K562 (cell line): ENCODE data around the gene MAPK8IP2.

ENCODE experiments used
- CEBPB ChIP-seq: fragments of 450-650 bp; IDR thresholded peaks from 2 replicates; pipeline ENCODE4 v1.6.1; 2016; ENCODE audit warnings: missing genetic modification characterization, missing compliant biosample characterization
- EP300 ChIP-seq: IDR thresholded peaks from 2 replicates; pipeline ENCODE4 v1.6.1; 2012; ENCODE audit warnings: low read length, improper control_type of control experiment
- HMGN3 ChIP-seq: IDR thresholded peaks from 2 replicates; pipeline ENCODE4 v1.6.1; 2011; ENCODE audit warnings: borderline replicate concordance, low read depth, mild to moderate bottlenecking, mixed read lengths, low read length; ENCODE audit not compliant: insufficient read length; ENCODE audit errors: extremely low read depth
- POLR2A ChIP-seq: fragments of 450-650 bp; conservative IDR thresholded peaks from 2 replicates; pipeline ENCODE4 v1.6.1; 2016
- ZBTB34 ChIP-seq: fragments of 250-450 bp; sonication (Bioruptor Pico); IDR thresholded peaks from 2 replicates; pipeline ENCODE4 v1.8.0; 2021; ENCODE audit warnings: mild to moderate bottlenecking, moderate library complexity
- ZNF318 ChIP-seq, 2 experiments: fragments of 450-650 bp; IDR thresholded peaks; 2 replicates each; pipeline ENCODE4 v1.6.1; 2016; ENCODE audit warnings: mild to moderate bottlenecking in 2 of 2, borderline replicate concordance in 1 of 2, low read depth in 1 of 2, moderate library complexity in 1 of 2
- ZNF398 ChIP-seq: fragments of 250-450 bp; sonication (Bioruptor Pico); IDR thresholded peaks from 2 replicates; pipeline ENCODE4 v1.8.0; 2021; ENCODE audit warnings: moderate library complexity, mild to moderate bottlenecking, inconsistent platforms

- TF ChIP-seq EP300 (no peak), ZBTB34 (no peak), CEBPB (no peak), ZNF318 (IDR thresholded peaks at IDR 0.05; ENCODE audit: borderline replicate concordance in 1 of 2, low read depth in 1 of 2) (no peak), POLR2A (no peak), HMGN3 (no peak), ZNF398 (CRISPR knock-in tag) (no peak)
Observed at GRCh38 chr22:50657925-50658324, 57.3 kb downstream of the MAPK8IP2 start.
